Epithelial cell of prostate (primary cell): Measurements from ENCODE around the gene ZNF444.
"Not testable (repeated sequence)": the region's sequence is repeated elsewhere in the genome, so short reads cannot be mapped to it uniquely, and the experiment has no call there.

Experiments
- DNase-seq: peaks from one replicate; pipeline ENCODE4 v3.0.0-alpha.2; 2011; ENCODE audit warnings: low read depth, low spot score
- H3K27ac ChIP-seq: fragments of 450-650 bp; 2 replicates; pipeline ENCODE4 v1.5.1; 2017; ENCODE audit warnings: mild to moderate bottlenecking

Gene ZNF444

GRCh38 chr19:56142897-56143434, 1.9 kb downstream of the ZNF444 start:
- no peak for DNase-seq
- H3K27ac ChIP-seq, result no peak overlapping the region

GRCh38 chr19:56144376-56144775, 3.3 kb downstream of the ZNF444 start:
- no peak for DNase-seq
- H3K27ac ChIP-seq, result no peak overlapping the region

- H3K27ac ChIP-seq, result no peak overlapping the region
- DNase-seq, result no peak
Measured at GRCh38 chr19:56144831-56145230, 3.7 kb downstream of the ZNF444 start.

GRCh38 chr19:56145698-56146097, 4.6 kb downstream of the ZNF444 start:
- no peak for DNase-seq
- H3K27ac ChIP-seq, result no peak overlapping the region

- DNase-seq, result no peak
- H3K27ac ChIP-seq, result no peak overlapping the region
Measured at GRCh38 chr19:56146904-56147303, 5.8 kb downstream of the ZNF444 start.

DNA sequence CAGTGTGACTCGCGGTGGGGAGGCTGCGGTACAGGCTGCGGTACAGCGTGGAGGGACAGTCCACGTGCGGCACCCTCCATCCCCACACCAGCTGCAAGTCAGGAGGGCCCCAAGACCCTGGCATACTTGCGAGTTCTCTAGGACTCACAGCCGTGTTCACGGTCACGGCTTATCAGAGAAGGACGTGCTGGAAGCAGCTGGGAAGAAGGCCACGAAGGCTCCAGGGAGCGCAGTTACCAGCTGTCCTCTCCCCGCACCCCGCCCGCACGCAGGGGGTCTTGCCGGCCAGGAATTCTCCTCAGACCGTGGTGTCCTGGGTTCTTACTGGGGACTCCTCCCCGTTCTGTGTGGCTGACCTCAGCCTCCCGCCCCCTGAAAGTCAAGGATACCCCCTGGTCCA, 6.2 kb downstream of the ZNF444 start:
- no peak for DNase-seq
- no peak overlapping the region for H3K27ac ChIP-seq

GRCh38 chr19:56148096-56148495, 7.0 kb downstream of the ZNF444 start:
- H3K27ac ChIP-seq, result no peak overlapping the region
- DNase-seq, result no peak

DNA sequence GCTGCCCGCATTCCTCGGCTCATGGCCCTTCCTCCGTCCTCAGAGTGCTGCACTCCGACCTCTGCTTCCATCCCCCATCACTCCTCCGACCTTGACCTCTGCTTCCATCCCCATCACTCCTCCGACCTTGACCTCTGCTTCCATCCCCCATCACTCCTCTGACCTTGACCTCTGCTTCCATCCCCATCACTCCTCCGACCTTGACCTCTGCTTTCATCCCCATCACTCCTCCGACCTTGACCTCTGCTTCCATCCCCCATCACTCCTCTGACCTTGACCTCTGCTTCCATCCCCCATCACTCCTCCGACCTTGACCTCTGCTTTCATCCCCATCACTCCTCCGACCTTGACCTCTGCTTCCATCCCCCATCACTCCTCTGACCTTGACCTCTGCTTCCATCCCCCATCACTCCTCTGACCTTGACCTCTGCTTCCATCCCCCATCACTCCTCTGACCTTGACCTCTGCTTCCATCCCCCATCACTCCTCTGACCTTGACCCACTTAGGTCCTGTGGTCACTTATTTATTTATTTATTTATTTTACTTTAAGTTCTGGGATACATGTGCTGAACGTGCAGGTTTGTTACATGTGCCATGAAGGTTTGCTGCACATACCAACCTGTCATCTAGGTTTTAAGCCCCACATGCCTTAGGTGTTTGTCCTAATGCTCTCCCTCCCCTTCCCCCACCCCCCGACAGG, 8.0 kb downstream of the ZNF444 start:
- DNase-seq, H3K27ac ChIP-seq: not testable (repeated sequence)

DNA sequence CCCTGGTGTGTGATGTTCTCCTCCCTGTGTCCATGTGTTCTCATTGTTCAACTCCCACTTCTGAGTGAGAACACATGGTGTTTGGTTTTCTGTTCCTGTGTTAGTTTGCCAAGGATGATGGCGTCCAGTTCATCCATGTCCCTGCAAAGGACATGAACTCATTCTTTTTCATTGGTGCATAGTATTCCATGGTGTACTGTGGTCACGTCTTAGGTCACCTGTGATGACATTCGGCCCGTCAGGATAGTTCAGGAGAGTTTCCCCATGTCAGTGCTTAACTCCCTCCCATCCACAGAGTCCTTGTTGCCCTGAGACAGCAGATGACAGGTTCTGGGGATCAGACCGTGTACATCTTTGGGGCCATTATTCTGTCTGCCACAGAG, 8.6 kb downstream of the ZNF444 start:
- no peak for DNase-seq
- H3K27ac ChIP-seq, result no peak overlapping the region

DNA sequence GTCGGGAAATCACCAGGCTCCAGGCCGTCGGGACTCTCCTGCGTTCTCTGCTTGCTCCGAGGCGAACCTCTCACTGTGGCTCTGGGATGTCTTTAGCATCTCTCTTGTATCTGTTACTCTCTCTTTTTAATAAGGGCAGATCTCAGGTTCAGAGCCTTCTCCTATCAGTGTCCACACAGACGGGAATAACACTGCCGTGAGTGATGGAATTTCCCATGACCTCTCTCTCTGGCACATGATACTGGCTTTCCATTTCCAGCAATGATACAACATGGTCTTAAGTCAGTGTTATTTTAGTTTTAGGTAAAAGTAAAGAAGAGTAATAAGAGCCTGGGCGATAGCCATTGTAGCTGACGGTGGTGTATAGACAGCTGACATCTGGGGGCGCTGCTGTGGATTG, 9.3 kb downstream of the ZNF444 start:
- H3K27ac ChIP-seq, result no peak overlapping the region
- DNase-seq, result no peak

- no peak for DNase-seq
Measured at GRCh38 chr19:56152644-56153043, 11.6 kb downstream of the ZNF444 start.

GRCh38 chr19:56153507-56153906, 12.4 kb downstream of the ZNF444 start:
- no peak for DNase-seq
- no peak overlapping the region for H3K27ac ChIP-seq

More at GRCh38 chr19:56152644-56153043, 11.6 kb downstream of the ZNF444 start:
- H3K27ac ChIP-seq, result no peak overlapping the region

- no peak overlapping the region for H3K27ac ChIP-seq
Measured at GRCh38 chr19:56155124-56155687, 14.1 kb downstream of the ZNF444 start.

DNA sequence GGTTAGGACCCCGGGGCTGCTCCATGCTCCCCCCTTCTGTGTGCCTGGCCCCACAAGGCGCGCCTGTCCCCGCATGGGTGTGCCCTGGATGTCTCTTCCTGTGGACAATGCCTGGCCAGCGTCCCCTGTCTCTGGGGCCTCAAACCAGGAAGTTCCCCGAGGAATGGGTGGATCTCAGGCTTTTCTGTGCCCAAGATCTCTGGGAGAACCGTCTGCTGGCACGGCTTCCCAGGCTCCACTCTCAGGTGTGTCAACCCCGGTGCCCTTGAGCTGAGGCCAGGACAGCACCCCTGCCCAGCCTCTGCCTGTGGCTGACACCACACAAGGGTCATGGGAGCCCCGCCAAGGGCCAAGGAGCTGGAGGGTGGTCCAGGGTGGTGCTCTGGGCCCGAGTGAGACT, 15.7 kb downstream of the ZNF444 start:
- H3K27ac ChIP-seq, result no peak overlapping the region
- no peak for DNase-seq

More at GRCh38 chr19:56155124-56155687, 14.1 kb downstream of the ZNF444 start:
- no peak for DNase-seq

GRCh38 chr19:56158170-56158757, 17.2 kb downstream of the ZNF444 start:
- H3K27ac ChIP-seq, result no peak overlapping the region
- no peak for DNase-seq

DNA sequence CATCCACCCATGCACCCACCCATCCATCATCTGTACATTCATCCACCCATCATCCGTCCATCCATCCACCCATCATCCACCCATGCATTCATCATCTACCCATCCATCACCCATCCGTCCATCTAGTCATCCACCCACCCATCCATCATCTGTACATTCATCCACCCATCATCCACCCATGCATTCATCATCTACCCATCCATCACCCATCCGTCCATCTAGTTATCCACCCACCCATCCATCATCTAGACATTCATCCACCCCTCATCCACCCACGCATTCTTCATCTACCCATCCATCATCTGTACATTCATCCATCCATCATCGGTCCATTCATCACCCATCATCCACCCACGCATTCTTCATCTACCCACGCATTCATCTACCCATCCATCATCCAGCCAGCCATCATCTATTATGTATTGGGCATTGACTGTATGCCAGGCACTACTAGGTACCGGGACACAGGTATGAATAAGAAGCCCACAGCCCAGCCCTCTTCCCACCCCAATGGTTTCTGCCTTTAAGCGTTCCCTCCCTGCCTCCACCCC, 18.0 kb downstream of the ZNF444 start:
- DNase-seq, result no peak
- no peak overlapping the region for H3K27ac ChIP-seq

- H3K27ac ChIP-seq, result no peak overlapping the region
- no peak for DNase-seq
Measured at GRCh38 chr19:56159622-56160271, 18.7 kb downstream of the ZNF444 start.

DNA sequence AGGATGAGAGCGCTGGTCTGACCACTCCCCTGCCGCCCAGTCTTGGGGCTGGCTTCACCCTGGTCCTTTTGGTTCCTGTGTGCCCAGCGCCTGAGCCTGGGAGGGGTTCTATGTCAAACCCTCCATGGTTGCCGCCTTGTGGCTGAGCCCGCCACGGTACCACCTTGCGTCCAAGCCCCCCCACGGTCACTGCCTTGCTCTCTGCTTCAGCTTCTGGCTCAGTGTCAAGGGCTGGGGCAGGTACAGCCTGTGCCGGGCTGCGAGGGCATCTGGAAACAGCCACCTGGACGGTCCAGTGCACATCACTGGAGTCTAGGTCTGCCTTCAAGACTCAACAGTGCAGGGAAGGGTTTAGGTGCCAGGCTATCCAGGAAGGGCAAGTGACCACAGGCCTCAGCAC, 20.4 kb downstream of the ZNF444 start:
- H3K27ac ChIP-seq, result no peak overlapping the region
- DNase-seq, result no peak

- no peak overlapping the region for H3K27ac ChIP-seq
Measured at GRCh38 chr19:56162258-56162657, 21.2 kb downstream of the ZNF444 start.

GRCh38 chr19:56163097-56163496, 22.0 kb downstream of the ZNF444 start:
- no peak for DNase-seq
- H3K27ac ChIP-seq, result no peak overlapping the region

More at GRCh38 chr19:56162258-56162657, 21.2 kb downstream of the ZNF444 start:
- DNase-seq, result no peak
